ENCODE results near the gene STOX2. TPM values are rescaled to one million over a fixed set of nuclear protein-coding genes. Genes with fewer than 3 reads are reported as not detected.

STOX2 gene
- total RNA-seq, 1 donor: 0.36 TPM

DNA sequence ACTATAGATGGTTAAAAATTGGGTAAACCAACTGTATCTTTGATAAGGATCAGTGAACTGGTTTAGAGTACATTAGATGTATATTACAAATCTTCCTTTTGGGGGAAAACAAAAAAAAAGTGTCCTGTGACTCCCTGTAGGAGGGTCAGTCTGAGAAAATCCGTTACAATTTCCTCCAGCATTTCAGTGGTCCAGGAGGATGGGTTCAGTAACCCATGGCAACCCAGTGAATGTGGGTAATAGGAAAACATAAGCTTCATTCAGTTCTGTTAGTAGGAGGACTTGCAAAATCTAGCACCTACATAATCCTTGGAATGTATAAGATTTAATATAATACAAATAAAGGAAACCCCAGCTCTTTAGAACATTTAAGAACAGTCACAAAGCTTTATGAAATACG lies 16.2 kb downstream of the STOX2 start:
- Histone ChIP-seq H3K79me2 (ENCODE audit: insufficient read depth, low read length) (no peaks in the 10 kb centered on the region), H3K4me1 (ENCODE audit: insufficient read depth, low read length) (no peaks in the 10 kb centered on the region), H3K4me3 (ENCODE audit: insufficient read depth, low read length) (no peak overlapping the region), H3K27me3 (ENCODE audit: insufficient read depth, low read length) (no peaks in the 10 kb centered on the region), H3K27ac (ENCODE audit: low read depth, low read length) (no peak overlapping the region), H4K20me1 (ENCODE audit: insufficient read depth, low read length) (no peaks in the 10 kb centered on the region), H3K4me2 (ENCODE audit: insufficient read depth, low read length) (no peak overlapping the region), H2AFZ (ENCODE audit: low read length) (no peak overlapping the region), H3K36me3 (ENCODE audit: insufficient read depth, low read length) (no peaks in the 10 kb centered on the region), H3K9me3 (ENCODE audit: low read depth, low read length) (no peaks in the 10 kb centered on the region)
- TF ChIP-seq, protein P1, sequence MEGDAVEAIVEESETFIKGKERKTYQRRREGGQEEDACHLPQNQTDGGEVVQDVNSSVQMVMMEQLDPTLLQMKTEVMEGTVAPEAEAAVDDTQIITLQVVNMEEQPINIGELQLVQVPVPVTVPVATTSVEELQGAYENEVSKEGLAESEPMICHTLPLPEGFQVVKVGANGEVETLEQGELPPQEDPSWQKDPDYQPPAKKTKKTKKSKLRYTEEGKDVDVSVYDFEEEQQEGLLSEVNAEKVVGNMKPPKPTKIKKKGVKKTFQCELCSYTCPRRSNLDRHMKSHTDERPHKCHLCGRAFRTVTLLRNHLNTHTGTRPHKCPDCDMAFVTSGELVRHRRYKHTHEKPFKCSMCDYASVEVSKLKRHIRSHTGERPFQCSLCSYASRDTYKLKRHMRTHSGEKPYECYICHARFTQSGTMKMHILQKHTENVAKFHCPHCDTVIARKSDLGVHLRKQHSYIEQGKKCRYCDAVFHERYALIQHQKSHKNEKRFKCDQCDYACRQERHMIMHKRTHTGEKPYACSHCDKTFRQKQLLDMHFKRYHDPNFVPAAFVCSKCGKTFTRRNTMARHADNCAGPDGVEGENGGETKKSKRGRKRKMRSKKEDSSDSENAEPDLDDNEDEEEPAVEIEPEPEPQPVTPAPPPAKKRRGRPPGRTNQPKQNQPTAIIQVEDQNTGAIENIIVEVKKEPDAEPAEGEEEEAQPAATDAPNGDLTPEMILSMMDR (IDR thresholded peaks at IDR 0.05; ENCODE audit: extremely low read depth, low read depth, low read length): no peak
- DNase-seq (ENCODE audit: insufficient read length, low spot score, missing footprints): no peak

DNA sequence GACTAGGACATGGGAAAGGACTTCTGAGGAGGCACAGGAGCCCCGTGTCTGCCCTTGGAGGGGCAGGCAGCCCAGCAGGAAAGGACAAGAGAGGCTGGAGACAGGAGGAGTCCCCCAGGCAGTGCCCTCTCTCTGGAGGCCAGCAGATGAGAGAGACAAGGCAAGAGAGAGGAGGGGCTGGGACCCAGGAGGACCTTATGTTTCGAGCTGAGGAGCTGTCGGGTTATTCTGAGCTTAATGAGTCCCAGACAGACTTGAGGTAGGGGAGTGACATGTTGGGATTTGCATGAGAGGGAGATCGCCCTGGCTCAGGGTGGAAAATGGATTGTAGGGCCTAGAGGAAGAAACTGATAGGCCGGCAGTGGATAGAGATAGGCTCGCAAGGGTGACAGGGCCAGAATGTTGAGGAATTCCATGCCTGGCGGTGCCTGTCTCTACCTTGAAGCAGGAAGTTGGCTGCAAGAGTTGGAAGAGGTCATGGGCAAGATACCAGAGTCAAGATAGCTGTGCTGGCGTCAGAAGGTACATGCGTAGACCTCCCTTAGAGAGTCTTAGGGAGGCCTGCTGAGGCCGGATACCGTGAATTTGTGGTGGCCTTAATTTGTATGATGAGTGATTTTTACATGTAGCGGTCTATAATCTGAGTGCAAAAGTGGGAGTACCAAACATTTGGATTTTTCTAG lies 19.4 kb downstream of the STOX2 start:
- TF ChIP-seq, protein P1 (IDR thresholded peaks at IDR 0.05; ENCODE audit: extremely low read depth, low read depth, low read length): no peak
- Histone ChIP-seq H3K79me2 (ENCODE audit: insufficient read depth, low read length) (no peaks in the 10 kb centered on the region), H3K4me2 (ENCODE audit: insufficient read depth, low read length) (no peak overlapping the region), H3K36me3 (ENCODE audit: insufficient read depth, low read length) (no peaks in the 10 kb centered on the region), H3K27ac (ENCODE audit: low read depth, low read length) (no peak overlapping the region), H4K20me1 (ENCODE audit: insufficient read depth, low read length) (no peaks in the 10 kb centered on the region), H2AFZ (ENCODE audit: low read length) (no peak overlapping the region), H3K4me3 (ENCODE audit: insufficient read depth, low read length) (no peak overlapping the region), H3K27me3 (ENCODE audit: insufficient read depth, low read length) (no peaks in the 10 kb centered on the region), H3K4me1 (ENCODE audit: insufficient read depth, low read length) (no peaks in the 10 kb centered on the region), H3K9me3 (ENCODE audit: low read depth, low read length) (no peaks in the 10 kb centered on the region)
- peak; percentile 53 for DNase-seq (ENCODE audit: insufficient read length, low spot score, missing footprints)

DNA sequence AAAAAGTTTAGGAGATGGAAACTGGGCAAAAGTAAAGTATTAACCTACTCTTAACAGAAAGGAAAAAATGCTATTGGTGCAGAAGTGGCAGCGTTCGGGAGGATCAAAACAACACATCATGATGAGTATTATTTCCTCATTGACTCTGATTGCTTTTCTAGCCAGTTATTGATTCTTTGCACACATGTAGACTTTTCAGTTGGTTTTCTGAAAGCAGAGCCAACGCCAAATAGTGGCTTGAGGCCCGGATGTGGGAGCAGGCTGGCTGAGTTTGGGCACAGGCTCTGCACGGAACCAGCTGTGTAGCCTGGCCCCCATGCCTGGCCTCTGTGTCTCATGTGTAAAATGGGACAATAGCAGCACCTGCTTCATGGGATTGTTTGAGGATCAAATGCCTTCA lies 21.8 kb downstream of the STOX2 start:
- Histone ChIP-seq H3K27me3 (ENCODE audit: insufficient read depth, low read length) (no peaks in the 10 kb centered on the region), H3K79me2 (ENCODE audit: insufficient read depth, low read length) (no peaks in the 10 kb centered on the region), H3K4me1 (ENCODE audit: insufficient read depth, low read length) (no peaks in the 10 kb centered on the region), H3K4me2 (ENCODE audit: insufficient read depth, low read length) (no peak overlapping the region), H3K4me3 (ENCODE audit: insufficient read depth, low read length) (no peak overlapping the region), H4K20me1 (ENCODE audit: insufficient read depth, low read length) (no peaks in the 10 kb centered on the region), H3K27ac (ENCODE audit: low read depth, low read length) (no peak overlapping the region), H3K9me3 (ENCODE audit: low read depth, low read length) (no peaks in the 10 kb centered on the region), H2AFZ (ENCODE audit: low read length) (no peak overlapping the region), H3K36me3 (ENCODE audit: insufficient read depth, low read length) (no peaks in the 10 kb centered on the region)
- TF ChIP-seq, protein P1 (IDR thresholded peaks at IDR 0.05; ENCODE audit: extremely low read depth, low read depth, low read length): no peak
- no peak for DNase-seq (ENCODE audit: insufficient read length, low spot score, missing footprints)

DNA sequence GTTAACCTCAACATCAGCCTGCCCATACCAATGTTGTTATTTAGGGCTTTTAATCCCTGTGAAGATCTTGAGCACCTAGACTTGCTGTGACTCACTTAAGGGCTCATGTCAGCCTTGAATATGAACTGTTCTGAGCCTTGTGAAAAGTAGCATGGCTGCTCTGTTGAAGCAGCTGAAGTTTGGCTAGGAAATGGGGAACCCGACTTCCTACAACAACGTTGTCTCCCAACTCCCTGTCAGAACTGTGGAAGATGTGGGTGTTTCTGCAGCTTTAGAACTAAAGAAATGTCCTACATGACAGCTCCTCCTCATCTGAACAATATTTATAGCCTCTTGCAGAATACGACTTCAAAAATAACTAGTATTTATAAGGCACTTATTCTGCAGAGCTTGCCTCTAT lies 27.5 kb downstream of the STOX2 start:
- Histone ChIP-seq H3K4me1 (ENCODE audit: insufficient read depth, low read length) (no peaks in the 10 kb centered on the region), H2AFZ (ENCODE audit: low read length) (no peak overlapping the region), H3K27ac (ENCODE audit: low read depth, low read length) (no peak overlapping the region), H3K36me3 (ENCODE audit: insufficient read depth, low read length) (no peaks in the 10 kb centered on the region), H3K27me3 (ENCODE audit: insufficient read depth, low read length) (no peaks in the 10 kb centered on the region), H3K4me2 (ENCODE audit: insufficient read depth, low read length) (no peak overlapping the region), H3K79me2 (ENCODE audit: insufficient read depth, low read length) (no peaks in the 10 kb centered on the region), H3K9me3 (ENCODE audit: low read depth, low read length) (no peaks in the 10 kb centered on the region), H3K4me3 (ENCODE audit: insufficient read depth, low read length) (no peak overlapping the region), H4K20me1 (ENCODE audit: insufficient read depth, low read length) (no peaks in the 10 kb centered on the region)
- DNase-seq (ENCODE audit: insufficient read length, low spot score, missing footprints): no peak
- TF ChIP-seq, protein P1 (IDR thresholded peaks at IDR 0.05; ENCODE audit: extremely low read depth, low read depth, low read length): no peak

All from osteoblast (primary cell).